Upper lobe of left lung (tissue), 4 donors: ENCODE data around the gene FHIT.

ENCODE experiments used
- POLR2A ChIP-seq, 4 donors: fragments of 450-650 bp; IDR thresholded peaks; one replicate each; pipeline ENCODE4 v1.5.1; 2016 to 2017; ENCODE audit warnings: antibody characterized with exemption in 4 of 4, mild to moderate bottlenecking in 2 of 4
- TF ChIP-seq, protein P1 (sequence below), 6 experiments: fragments of 450-650 bp in 4 of 6; fragments of 200-600 bp in 2 of 6; sonication (generic) in 2 of 6; IDR thresholded peaks; one replicate each; pipeline ENCODE4 v1.5.1; 2016 to 2019; ENCODE audit warnings: antibody characterized with exemption in 6 of 6

GRCh38 chr3:59816312-59816711 is 1434.9 kb downstream of the FHIT start:
- TF ChIP-seq, protein P1, sequence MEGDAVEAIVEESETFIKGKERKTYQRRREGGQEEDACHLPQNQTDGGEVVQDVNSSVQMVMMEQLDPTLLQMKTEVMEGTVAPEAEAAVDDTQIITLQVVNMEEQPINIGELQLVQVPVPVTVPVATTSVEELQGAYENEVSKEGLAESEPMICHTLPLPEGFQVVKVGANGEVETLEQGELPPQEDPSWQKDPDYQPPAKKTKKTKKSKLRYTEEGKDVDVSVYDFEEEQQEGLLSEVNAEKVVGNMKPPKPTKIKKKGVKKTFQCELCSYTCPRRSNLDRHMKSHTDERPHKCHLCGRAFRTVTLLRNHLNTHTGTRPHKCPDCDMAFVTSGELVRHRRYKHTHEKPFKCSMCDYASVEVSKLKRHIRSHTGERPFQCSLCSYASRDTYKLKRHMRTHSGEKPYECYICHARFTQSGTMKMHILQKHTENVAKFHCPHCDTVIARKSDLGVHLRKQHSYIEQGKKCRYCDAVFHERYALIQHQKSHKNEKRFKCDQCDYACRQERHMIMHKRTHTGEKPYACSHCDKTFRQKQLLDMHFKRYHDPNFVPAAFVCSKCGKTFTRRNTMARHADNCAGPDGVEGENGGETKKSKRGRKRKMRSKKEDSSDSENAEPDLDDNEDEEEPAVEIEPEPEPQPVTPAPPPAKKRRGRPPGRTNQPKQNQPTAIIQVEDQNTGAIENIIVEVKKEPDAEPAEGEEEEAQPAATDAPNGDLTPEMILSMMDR (IDR thresholded peaks at IDR 0.05), result no peak
- no peak for TF ChIP-seq POLR2A (IDR thresholded peaks at IDR 0.05)
